SK-N-SH (cell line): ENCODE data around the gene RASSF3. TPM values are rescaled to one million over a fixed set of nuclear protein-coding genes. Genes with fewer than 3 reads are reported as not detected.

Source experiments
- CTCF ChIA-PET: fragments of 300-600, 350-600 bp; formaldehyde crosslinking; extraction: SDS; loops from one replicate; lab custom pipeline; 2021; lab: Yijun Ruan, JAX
- POLR2A ChIA-PET: fragments of 350-600 bp; sonication (Branson Sonifier 250); formaldehyde crosslinking; extraction: SDS; loops from one replicate; lab custom pipeline; 2020; ENCODE audit warnings: antibody characterized with exemption, inconsistent platforms; lab: Yijun Ruan, JAX
- DNase-seq: peaks from one replicate; pipeline ENCODE4 v3.0.0; 2012
- H2AFZ ChIP-seq: fragments of 200-600 bp; sonication (generic); 2 replicates; pipeline ENCODE4 v1.8.1; 2016; ENCODE audit warnings: antibody characterized with exemption, mild to moderate bottlenecking, low read depth
- H3F3A ChIP-seq: fragments of 200-600 bp; sonication (generic); replicated peaks from 2 replicates; pipeline ENCODE3; 2016; ENCODE audit warnings: antibody characterized with exemption, mild to moderate bottlenecking; ENCODE audit not compliant: insufficient read depth
- H3K27ac ChIP-seq, 2 experiments: fragments of 200-500 bp in 1 of 2; fragments of 200-600 bp in 1 of 2; sonication (Bioruptor generic) in 1 of 2; sonication (generic), shearing (Covaris generic) in 1 of 2; 2 replicates each; pipeline versions ENCODE4 v1.5.1 to v1.6.1; 2014 to 2016; ENCODE audit warnings: low read depth in 2 of 2, inconsistent platforms in 1 of 2, low read length in 1 of 2, mild to moderate bottlenecking in 1 of 2, mixed read lengths in 1 of 2
- H3K27me3 ChIP-seq: fragments of 200-600 bp; sonication (generic), shearing (Covaris generic); 2 replicates; pipeline ENCODE4 v1.6.1; 2016; ENCODE audit warnings: mixed run types; ENCODE audit not compliant: insufficient read depth
- H3K36me3 ChIP-seq, 2 experiments: fragments of 200-500 bp in 1 of 2; fragments of 200-600 bp in 1 of 2; sonication (Bioruptor generic) in 1 of 2; sonication (generic) in 1 of 2; replicated peaks in 1 of 2; 2 replicates each; pipeline versions ENCODE3 to v1.5.1; 2014 to 2016; ENCODE audit warnings: low read length in 1 of 2, mild to moderate bottlenecking in 1 of 2; ENCODE audit not compliant: insufficient read depth in 2 of 2, control insufficient read depth in 1 of 2
- H3K4me1 ChIP-seq, 2 experiments: fragments of 200-500 bp in 1 of 2; fragments of 200-600 bp in 1 of 2; sonication (Bioruptor generic) in 1 of 2; sonication (generic), shearing (Covaris generic) in 1 of 2; 2 replicates each; pipeline versions ENCODE4 v1.5.1 to v1.6.1; 2014 to 2016; ENCODE audit warnings: low read depth in 1 of 2, low read length in 1 of 2, mixed run types in 1 of 2; ENCODE audit not compliant: insufficient read depth in 2 of 2, control insufficient read depth in 1 of 2
- H3K4me2 ChIP-seq: fragments of 200-600 bp; sonication (generic), shearing (Covaris generic); 2 replicates; pipeline ENCODE4 v1.6.1; 2017; ENCODE audit warnings: mixed run types
- H3K4me3 ChIP-seq, 2 experiments: fragments of 200-500 bp in 1 of 2; fragments of 200-600 bp in 1 of 2; sonication (Bioruptor generic) in 1 of 2; sonication (generic), shearing (Covaris generic) in 1 of 2; 2 replicates each; pipeline versions ENCODE4 v1.5.1 to v1.8.1; 2014 to 2016; ENCODE audit warnings: low read depth in 2 of 2, inconsistent platforms in 1 of 2, low read length in 1 of 2, mild to moderate bottlenecking in 1 of 2, mixed read lengths in 1 of 2, moderate library complexity in 1 of 2
- H3K79me2 ChIP-seq: fragments of 200-600 bp; sonication (generic); 2 replicates; pipeline ENCODE4 v1.8.1; 2017; ENCODE audit warnings: mild to moderate bottlenecking; ENCODE audit not compliant: insufficient read depth
- H3K9ac ChIP-seq: fragments of 200-600 bp; sonication (generic); 2 replicates; pipeline ENCODE4 v1.6.1; 2017; ENCODE audit warnings: mixed run types
- H3K9me2 ChIP-seq: fragments of 200-600 bp; sonication (generic); 2 replicates; pipeline ENCODE4 v1.6.1; 2017; ENCODE audit warnings: mixed run types
- H3K9me3 ChIP-seq: fragments of 200-600 bp; sonication (generic); 2 replicates; pipeline ENCODE4 v1.6.1; 2017; ENCODE audit warnings: mixed run types, mild to moderate bottlenecking, moderate library complexity
- H4K20me1 ChIP-seq: fragments of 200-600 bp; sonication (generic); 2 replicates; pipeline ENCODE4 v1.6.1; 2017; ENCODE audit warnings: mild to moderate bottlenecking, mixed run types; ENCODE audit not compliant: insufficient read depth
- CHD2 ChIP-seq: fragments of 150-350 bp; IDR thresholded peaks from 2 replicates; pipeline ENCODE4 v1.6.1; 2018; ENCODE audit warnings: low read length; ENCODE audit not compliant: partially characterized antibody
- FOSL2 ChIP-seq: IDR thresholded peaks from 2 replicates; pipeline ENCODE4 v1.4.0; 2012; ENCODE audit warnings: low read depth, mild to moderate bottlenecking, moderate library complexity, borderline replicate concordance
- FOXJ3 ChIP-seq: sonication (generic); formaldehyde crosslinking; IDR thresholded peaks from 2 replicates; pipeline ENCODE4 v1.5.1; 2020; ENCODE audit warnings: mild to moderate bottlenecking, missing genetic modification reagents
- FOXM1 ChIP-seq: IDR thresholded peaks from 2 replicates; pipeline ENCODE4 v1.4.0; 2012; ENCODE audit warnings: low read depth, mild to moderate bottlenecking
- GABPA ChIP-seq: IDR thresholded peaks from 2 replicates; pipeline ENCODE4 v1.4.0; 2012; ENCODE audit warnings: low read depth, mild to moderate bottlenecking
- GATA2 ChIP-seq: sonication (generic); formaldehyde crosslinking; IDR thresholded peaks from 2 replicates; pipeline ENCODE4 v1.5.0; 2020; ENCODE audit warnings: mild to moderate bottlenecking, missing genetic modification reagents
- JUND ChIP-seq: IDR thresholded peaks from 2 replicates; pipeline ENCODE4 v1.4.0; 2012
- MEF2A ChIP-seq: IDR thresholded peaks from 2 replicates; pipeline ENCODE4 v1.4.0; 2012; ENCODE audit warnings: low read depth, borderline replicate concordance
- NRF1 ChIP-seq: IDR thresholded peaks from 2 replicates; pipeline ENCODE4 v1.6.1; 2012; ENCODE audit warnings: low read depth, mild to moderate bottlenecking, low read length
- RXRA ChIP-seq: IDR thresholded peaks from 2 replicates; pipeline ENCODE4 v1.4.0; 2012; ENCODE audit warnings: low read depth, mild to moderate bottlenecking, borderline replicate concordance
- SIN3A ChIP-seq: IDR thresholded peaks from 2 replicates; pipeline ENCODE4 v1.6.1; 2012; ENCODE audit warnings: low read depth, mild to moderate bottlenecking, low read length, moderate library complexity, borderline replicate concordance
- WGBS: methylation state at CpG from one replicate; pipeline ENCODE4 v1.1.6; 2017; ENCODE audit warnings: low lambda C conversion rate; 5-methylcytosine and 5-hydroxymethylcytosine counted together
- polyA plus RNA-seq, 3 experiments: library from polyadenylated mRNA; depleted of rRNA; stranded (reverse); fragments of >200 nt; gene quantifications; 2 replicates each; pipeline ENCODE4 v1.2.3, GENCODE V29; 2012
- TF ChIP-seq, protein P1 (sequence below): IDR thresholded peaks from 2 replicates; pipeline ENCODE4 v1.4.0; 2012; ENCODE audit warnings: low read depth, borderline replicate concordance
- TF ChIP-seq, protein P2 (sequence below): IDR thresholded peaks from 2 replicates; pipeline ENCODE4 v1.4.0; 2012; ENCODE audit warnings: low read depth, borderline replicate concordance
- TF ChIP-seq, protein P3 (sequence below): IDR thresholded peaks from 2 replicates; pipeline ENCODE4; 2012
- TF ChIP-seq, protein P4 (sequence below): fragments of 150-350 bp; IDR thresholded peaks from 2 replicates; pipeline ENCODE4 v1.6.1; 2017; ENCODE audit warnings: antibody characterized with exemption, low read length, low read depth, borderline replicate concordance

The RASSF3 gene
- polyA plus RNA-seq, 1 of the 3 experiments (the other 2 are of a cell fraction) = 11.1 TPM

DNA sequence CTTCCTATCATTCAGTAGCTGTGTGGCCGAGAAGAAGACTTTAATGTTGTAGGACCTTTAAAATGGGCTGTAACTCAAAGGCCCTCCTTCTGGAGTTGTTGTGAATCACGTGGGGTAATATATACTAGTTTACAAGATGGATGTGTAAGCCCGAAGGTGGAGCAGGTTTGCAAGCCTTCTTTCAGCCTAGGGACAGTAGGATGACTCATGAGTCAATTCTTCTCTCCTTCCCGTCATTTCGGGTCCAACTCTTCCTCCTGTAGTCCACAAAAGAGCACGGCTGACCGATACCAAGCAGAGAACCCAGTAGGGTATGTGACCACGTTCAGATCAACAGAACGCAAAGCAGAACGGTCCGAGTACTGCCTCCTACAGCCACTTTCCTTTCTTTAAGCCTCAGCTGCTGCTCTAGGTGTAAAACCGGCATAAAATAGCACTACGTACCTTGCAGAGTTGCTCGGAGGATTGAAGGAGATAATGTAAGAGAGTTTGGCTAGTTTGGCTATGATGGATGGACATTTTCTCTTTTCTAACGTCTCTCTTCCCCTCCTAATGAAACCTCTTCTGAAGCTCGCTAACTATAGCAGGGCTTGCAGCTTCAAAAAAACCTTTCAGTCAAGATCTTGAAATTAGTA lies 1.3 kb upstream of the RASSF3 start (continued):
- TF ChIP-seq, protein P1, sequence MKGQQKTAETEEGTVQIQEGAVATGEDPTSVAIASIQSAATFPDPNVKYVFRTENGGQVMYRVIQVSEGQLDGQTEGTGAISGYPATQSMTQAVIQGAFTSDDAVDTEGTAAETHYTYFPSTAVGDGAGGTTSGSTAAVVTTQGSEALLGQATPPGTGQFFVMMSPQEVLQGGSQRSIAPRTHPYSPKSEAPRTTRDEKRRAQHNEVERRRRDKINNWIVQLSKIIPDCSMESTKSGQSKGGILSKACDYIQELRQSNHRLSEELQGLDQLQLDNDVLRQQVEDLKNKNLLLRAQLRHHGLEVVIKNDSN = peak; percentile 85
- TF ChIP-seq, protein P2, sequence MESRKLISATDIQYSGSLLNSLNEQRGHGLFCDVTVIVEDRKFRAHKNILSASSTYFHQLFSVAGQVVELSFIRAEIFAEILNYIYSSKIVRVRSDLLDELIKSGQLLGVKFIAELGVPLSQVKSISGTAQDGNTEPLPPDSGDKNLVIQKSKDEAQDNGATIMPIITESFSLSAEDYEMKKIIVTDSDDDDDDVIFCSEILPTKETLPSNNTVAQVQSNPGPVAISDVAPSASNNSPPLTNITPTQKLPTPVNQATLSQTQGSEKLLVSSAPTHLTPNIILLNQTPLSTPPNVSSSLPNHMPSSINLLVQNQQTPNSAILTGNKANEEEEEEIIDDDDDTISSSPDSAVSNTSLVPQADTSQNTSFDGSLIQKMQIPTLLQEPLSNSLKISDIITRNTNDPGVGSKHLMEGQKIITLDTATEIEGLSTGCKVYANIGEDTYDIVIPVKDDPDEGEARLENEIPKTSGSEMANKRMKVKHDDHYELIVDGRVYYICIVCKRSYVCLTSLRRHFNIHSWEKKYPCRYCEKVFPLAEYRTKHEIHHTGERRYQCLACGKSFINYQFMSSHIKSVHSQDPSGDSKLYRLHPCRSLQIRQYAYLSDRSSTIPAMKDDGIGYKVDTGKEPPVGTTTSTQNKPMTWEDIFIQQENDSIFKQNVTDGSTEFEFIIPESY = no peak
- TF ChIP-seq, protein P3, sequence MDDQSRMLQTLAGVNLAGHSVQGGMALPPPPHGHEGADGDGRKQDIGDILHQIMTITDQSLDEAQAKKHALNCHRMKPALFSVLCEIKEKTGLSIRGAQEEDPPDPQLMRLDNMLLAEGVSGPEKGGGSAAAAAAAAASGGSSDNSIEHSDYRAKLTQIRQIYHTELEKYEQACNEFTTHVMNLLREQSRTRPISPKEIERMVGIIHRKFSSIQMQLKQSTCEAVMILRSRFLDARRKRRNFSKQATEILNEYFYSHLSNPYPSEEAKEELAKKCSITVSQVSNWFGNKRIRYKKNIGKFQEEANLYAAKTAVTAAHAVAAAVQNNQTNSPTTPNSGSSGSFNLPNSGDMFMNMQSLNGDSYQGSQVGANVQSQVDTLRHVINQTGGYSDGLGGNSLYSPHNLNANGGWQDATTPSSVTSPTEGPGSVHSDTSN = no peak
- TF ChIP-seq MEF2A (no peak), NRF1 (no peak)
- TF ChIP-seq, protein P4, sequence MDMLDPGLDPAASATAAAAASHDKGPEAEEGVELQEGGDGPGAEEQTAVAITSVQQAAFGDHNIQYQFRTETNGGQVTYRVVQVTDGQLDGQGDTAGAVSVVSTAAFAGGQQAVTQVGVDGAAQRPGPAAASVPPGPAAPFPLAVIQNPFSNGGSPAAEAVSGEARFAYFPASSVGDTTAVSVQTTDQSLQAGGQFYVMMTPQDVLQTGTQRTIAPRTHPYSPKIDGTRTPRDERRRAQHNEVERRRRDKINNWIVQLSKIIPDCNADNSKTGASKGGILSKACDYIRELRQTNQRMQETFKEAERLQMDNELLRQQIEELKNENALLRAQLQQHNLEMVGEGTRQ = no peak

DNA sequence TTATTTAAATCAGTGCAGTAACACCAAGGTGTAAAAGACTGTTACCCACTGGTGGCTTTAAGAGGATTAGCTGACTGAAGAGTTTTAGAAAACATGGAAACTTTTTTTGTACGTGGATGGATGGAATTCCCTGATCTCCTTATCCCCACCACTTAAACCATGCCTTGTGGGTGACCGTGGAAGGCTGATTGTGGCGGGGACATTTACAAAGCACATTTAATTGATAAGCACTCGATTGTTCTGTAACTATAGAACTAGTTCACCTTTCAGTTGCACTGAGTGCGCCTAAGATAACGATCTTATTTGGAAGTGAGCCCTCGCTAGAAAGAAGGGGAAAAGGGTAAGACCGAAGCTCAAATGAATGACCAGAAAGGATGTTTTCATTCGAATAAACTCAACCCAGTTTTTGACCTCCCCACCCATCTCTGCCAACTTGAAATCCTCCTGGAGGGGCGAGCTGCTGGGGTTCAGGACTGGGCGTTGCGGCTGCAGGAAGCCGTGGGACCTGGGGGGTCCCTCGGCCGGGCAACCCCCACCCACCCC lies 688 bp upstream of the RASSF3 start:
- peak overlapping the region; percentile 84 for H3K4me2 ChIP-seq
- H3K9me3 ChIP-seq = no peaks in the 10 kb centered on the region
- H3K79me2 ChIP-seq = peaks cover 37% of the 10 kb centered on the region
- peaks cover 0 to 5% of the 10 kb centered on the region in 2 experiments for H3K36me3 ChIP-seq
- H3K27me3 ChIP-seq = no peaks in the 10 kb centered on the region
- POLR2A ChIA-PET = interaction anchor here (0.9 to 1.7 kb wide), 5 partner anchors 16 to 73 kb away, joined by 3 to 5 read pairs (median 3); no protein-coding TSS in a partner anchor
- H3K4me3 ChIP-seq = peak overlapping the region; percentile 74 to 91
- 1% methylated on average over 15 of the region's 15 CpGs for WGBS
- CTCF ChIA-PET = interaction anchor here (2.0 to 4.7 kb wide), 6 partner anchors 20 to 87 kb away, joined by 7 to 39 read pairs (median 18); no protein-coding TSS in a partner anchor
- H3K9me2 ChIP-seq = no peaks in the 10 kb centered on the region
- H3F3A ChIP-seq = peaks cover 18% of the 10 kb centered on the region
- H2AFZ ChIP-seq = peak overlapping the region; percentile 82
- no peak for TF ChIP-seq GABPA
- TF ChIP-seq RXRA = no peak
- TF ChIP-seq, protein P1 = no peak
- TF ChIP-seq, protein P2 = no peak
- TF ChIP-seq FOXJ3 (CRISPR knock-in tag) = no peak
- 0 out of 2 replicates have a peak, but pooled peaks have one; percentile 48 for TF ChIP-seq FOXM1
- TF ChIP-seq MEF2A = no peak
- no peak for TF ChIP-seq FOSL2
- TF ChIP-seq, protein P3 = no peak
- peak; percentile 55; the same call in 1 of the 2 replicates for TF ChIP-seq GATA2 (CRISPR knock-in tag)
- TF ChIP-seq SIN3A = no peak
- TF ChIP-seq JUND = no peak
- TF ChIP-seq CHD2 = no peak
- H4K20me1 ChIP-seq = no peaks in the 10 kb centered on the region
- peaks cover 7 to 10% of the 10 kb centered on the region in 2 experiments; a peak in 3 of 4 replicates for H3K4me1 ChIP-seq
- peak overlapping the region; percentile 69; the same call in 1 of the 2 replicates for H3K9ac ChIP-seq
- peak overlapping the region; percentile 73 to 87 for H3K27ac ChIP-seq
- DNase-seq = peak; percentile 43
